DMS 273 (cell line): Measurements from ENCODE around the gene NTMT1.

Experiments used
- DNase-seq: peaks from one replicate; lab custom pipeline; 2025; ENCODE audit not compliant: unreplicated experiment; lab: John Stamatoyannopoulos, UW

NTMT1 gene

DNA sequence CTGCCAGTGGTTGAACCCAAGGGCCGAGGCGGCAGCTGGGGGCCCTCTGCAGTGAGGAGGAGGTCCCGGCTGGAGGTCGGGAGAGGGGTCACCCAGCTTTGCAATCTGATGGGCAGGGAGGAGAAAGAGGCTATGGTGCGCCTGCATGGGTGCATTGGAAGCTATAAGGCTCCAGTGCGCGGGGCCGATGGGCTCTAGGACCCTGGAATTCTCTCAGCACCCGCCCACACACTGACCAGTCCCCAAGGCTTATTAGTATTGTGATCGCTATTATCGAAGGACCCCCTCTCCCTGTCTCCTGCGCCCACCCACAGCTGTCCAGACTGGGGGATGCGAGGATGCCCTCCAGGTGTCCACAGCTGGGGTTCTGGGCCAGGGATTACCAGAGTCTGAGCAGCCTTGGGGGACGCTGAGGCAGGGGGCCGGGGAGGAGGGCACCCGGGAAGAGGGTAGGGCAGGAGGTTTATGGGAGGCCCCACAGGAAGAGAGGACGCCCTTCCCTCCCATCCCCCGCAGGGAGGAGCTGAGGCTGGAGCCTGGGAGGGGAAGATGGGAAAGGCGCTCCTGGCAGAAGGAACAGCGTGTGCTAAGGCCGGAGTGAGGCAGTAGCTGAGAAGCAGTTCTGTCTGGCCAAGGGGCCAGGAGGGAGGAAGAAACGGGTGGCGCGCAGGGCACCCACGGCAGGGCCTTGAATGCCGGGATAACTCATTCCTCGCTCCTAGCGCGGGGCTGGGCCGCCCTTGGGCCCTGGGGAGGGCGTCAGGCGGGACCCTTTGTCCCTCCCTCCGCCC is 29.2 kb upstream of the NTMT1 start:
- DNase-seq, result no peak

DNA sequence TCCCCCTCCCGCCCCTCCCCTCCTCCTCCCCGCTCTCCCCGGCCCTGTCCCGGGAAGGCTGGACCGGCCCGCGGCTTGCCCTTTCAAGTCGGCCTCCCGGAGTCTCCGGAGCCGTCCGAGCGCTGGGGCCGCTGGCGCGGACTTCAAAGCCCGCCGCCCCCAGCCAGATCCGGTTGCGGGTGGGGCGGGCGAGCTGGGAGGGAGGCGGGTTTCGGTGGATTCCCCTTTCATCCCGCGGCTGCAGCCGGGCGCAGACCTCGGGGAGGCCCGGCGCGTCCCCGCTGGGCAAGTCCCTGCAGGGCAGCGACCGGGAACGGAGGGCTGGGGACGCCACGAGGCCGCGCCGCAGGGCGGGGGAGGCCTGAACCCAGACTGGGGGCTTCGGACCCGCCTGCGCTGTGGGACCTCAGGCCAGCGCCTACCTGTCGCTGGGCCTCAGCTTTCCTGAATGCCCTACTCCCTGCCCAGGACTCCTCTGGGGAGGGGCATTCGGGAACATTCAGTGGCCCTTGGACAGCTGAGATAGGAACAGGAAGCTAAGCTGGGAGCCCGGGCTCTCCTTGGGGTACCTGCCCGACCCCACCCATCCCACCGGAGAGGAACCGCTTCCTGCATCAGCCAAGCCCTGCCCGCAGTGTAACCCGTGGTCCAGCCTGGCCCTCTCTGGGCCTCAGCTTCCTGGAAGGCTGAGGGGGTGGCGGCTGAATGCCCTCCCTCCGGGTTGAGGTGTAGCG is 28.4 kb upstream of the NTMT1 start:
- DNase-seq, result no peak

DNA sequence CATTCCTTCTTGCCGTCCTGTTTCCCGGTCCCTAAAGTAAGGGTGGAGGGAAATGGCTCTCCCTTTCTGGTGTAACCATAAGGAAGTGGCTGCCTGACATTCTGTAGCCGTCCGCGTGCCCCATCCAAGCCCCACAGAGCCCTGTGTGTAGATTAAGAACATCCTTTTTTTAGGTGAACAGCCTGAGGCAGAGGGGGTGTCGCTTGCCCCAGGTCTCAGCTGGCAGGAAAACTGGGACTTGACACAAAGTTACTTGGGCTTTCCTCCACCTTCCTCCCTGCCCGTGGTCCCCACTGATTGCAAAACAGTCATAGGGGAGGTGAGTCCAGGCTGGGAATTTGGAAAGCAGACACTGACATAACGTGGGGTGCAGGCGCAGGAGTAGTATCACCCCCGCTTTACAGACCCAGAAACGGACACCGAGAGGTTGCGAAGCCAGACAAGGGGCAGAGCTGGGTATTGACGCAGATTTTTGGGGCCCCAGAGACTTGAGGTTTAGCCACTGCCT is 27.8 kb upstream of the NTMT1 start:
- no peak for DNase-seq

DNA sequence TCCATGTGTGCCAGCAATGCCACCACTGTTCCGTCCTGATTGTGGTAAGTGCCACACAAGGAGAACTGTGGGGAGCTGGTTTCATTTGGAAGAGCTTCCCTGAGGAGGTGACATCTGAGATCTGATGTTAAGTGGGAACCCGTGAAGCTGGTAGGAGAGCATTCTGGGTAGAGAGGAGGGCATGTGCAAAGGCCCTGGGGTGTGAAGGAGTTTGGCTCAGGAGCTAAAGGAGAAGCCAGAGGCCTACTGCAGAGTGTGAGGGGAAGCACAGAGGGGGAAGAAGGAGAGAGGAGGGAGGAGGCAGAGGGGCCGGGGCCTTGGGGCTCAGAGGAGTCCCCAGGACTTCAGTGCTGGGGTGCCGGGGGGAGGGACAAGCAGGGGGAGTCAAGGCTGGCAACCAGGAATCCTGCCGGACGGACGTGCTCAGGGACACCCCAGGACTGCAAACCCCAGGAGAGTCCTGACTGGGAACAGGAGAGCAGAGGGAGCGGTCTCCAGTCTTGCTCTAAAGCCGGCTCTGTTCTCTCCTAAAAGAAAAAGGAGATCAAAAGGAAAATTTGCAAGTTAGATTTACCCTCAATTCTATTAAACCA is 24.8 kb upstream of the NTMT1 start:
- no peak for DNase-seq

DNA sequence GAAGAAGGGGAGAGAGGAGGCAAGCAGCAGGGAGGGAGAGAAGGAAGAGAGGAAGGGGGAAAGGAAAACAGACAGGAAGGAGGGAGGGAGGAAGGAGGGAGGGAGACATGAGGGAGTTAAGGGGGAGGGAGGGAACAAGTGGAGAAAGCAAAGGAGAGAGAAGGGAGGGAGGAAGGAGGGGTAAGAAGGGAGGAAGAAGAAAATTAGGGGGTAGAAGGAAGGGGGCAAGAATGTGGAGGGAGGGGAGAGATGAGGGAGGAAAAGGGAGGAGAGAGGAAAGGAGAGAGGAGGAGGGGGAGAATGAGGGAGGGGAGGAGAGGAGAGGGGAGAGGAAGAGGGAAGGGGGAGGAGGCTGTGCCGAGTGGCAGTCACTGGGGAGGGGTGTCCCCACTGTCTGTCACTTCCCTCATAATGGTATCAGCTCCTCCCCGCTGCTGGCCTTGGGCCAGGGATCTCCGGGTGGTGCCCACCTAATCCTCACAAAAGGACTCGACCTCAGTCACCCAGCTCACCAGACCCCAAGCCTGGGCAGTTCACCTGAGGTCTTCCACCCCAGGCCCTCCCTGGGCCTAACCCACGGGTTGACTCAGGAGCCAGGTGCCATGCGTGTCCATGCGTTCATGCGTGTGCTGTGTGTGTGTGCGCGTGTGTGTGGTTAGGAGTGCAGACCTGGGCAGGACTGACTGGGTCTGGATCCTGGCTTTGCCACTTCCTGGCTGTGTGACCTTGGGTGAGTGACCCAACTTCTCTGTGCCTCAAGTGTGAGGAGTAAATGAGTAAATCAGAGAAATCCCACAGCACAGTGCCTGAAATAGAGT is 23.2 kb upstream of the NTMT1 start:
- DNase-seq, result no peak

DNA sequence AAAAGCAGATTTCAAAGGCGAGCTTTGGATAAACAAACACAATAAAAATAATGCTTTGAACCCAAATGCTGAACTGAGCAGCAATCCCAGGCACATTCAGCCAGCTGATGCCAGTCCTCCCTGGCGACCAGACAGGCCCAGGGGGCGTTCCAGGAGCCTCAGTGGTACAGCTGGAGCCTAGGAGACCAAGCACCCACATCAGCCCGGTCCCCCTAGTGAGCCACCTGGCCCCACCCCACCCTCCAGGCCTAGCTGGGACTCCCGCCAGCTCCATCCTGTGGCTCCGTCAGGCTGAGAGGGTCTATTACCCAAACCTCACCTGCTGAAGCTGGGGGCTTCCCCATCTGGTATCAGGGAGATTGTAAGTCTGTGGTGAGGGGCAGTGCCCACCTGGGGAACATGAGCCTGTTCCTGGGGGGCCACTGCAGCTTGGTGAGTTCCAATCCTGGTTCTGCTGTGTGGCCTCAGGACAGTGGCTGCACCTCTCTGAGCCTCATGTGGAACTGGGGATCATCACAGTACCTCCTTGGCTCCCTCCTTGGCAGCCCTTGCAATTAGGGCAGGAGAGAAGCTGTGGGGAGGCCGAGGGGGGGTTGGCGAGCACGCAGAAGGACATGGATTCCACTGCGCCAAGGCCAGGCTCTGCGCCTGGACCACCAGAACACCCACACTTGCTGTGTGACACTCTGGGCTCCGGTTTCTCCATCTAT is 21.8 kb upstream of the NTMT1 start:
- no peak for DNase-seq

DNA sequence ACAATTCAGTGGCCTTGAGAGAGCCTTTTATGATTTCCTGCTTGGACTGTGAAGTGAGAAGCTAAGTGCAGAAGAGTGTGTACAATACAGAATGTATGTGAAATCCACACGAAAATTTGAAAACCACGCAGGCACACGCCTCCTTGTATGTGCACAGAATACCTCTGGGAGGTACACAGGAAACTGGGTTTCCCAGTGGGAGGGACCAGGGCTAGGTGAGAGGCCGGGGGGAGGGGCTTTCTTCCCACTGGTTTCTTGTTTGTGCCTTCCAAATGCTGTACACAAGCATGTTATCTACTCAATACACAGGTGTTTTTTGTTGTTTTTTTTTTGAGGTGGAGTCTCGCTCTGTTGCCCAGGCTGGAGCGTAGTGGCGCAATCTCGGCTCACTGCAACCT is 21.2 kb upstream of the NTMT1 start:
- peak; percentile 25 for DNase-seq

DNA sequence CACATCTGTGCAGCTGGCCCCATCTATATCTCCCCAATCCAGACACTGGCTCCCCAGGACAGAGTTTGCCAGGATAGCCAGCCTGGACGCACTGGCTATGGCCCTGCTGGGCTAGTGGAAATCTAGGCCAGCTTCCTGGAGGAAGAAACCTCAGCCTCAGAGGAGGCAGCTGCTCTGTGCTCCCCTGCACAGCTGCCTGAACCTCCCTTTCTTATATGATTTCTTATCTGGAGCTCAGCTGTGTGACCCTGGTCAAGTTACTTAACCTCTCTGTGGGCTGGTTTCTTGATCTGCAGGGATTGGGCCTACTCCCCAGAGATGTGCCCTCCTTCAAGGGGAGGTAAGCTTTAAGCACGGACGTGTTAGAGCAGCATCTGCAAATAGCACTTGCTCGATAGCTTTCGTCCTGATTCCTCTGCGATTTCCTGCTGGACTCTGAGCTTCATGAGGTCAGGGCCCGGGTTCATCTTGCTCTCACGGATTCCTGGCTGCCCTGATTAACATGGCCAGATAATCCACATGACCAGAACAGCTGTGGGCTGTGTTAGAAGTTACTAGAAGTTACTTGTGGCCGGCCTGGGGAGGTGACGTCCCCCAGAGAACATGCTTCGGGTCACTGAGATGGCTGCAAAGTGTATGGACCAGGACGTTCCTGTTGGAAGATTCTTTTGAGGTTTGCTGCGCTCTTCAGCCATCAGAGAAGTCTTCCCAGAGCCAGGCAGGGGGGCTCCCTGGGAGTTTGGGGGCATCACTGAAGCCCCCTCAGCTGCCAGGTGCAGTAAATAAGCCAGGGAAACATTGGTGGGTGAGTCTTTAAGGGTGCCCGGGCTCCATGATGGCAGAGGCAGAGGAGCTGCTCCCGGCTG is 19.6 kb upstream of the NTMT1 start:
- DNase-seq, result no peak

DNA sequence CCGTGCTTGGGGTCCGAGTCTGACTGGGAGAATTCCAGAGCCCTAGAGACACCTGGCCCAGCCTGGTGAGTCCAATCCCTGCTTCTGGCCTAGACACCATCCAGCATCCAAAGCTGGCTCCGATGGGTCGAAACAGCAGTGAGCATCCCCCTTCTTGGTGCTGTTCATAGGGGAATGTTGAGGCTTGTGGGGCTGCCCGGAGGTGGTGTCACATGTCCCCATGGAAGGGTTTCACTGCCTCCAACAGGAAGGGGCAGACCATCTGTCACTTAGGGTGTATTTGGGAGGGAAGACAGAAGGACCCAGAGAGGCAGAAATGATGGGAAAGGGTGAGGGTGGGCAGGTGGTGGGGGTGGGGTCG is 19.0 kb upstream of the NTMT1 start:
- DNase-seq, result peak; percentile 93

DNA sequence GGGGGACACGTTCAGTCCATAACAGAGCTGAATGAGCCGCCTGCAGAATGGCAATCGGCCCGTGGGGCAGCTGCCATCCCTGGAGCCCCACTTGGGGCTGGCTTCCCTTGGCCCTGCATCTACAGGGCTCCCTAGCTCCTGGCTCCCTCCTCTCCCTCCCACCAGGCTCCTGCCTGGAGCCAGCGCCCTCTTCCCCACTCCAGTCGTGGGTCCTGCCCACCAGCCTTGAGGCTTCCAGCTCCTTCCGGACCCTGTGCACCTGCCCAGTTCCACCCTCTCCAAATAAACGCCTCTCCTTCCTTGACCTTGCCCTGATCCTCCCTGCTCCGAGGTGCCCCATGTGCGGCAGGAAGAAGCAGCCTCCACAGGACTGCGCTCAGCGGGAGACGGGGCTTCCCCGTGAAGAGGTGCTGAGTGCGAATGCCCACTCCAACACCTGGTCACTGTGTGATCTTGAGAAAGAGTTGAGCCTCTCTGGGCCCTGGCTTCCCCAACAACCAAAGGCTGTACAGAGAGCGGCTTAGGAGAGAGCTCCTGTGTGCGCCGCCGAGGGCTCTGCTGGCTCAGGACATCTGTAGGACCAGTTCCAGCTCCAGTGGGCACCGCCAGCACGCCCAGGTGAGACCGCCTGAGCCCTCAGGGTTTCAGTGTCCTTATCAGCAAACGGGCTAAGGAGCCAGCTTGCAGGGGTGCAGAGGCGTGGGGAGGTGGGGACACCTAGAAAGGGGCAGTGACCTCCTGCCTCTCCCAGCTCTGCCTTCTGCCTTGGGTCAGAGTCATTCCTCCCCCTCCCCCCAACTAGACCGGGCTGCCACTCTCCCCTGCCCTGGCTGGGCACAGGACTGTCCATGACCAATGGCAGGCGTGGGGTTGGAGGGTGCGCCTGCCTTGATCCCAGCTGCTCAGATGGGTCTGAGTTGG is 17.1 kb upstream of the NTMT1 start:
- DNase-seq, result no peak

DNA sequence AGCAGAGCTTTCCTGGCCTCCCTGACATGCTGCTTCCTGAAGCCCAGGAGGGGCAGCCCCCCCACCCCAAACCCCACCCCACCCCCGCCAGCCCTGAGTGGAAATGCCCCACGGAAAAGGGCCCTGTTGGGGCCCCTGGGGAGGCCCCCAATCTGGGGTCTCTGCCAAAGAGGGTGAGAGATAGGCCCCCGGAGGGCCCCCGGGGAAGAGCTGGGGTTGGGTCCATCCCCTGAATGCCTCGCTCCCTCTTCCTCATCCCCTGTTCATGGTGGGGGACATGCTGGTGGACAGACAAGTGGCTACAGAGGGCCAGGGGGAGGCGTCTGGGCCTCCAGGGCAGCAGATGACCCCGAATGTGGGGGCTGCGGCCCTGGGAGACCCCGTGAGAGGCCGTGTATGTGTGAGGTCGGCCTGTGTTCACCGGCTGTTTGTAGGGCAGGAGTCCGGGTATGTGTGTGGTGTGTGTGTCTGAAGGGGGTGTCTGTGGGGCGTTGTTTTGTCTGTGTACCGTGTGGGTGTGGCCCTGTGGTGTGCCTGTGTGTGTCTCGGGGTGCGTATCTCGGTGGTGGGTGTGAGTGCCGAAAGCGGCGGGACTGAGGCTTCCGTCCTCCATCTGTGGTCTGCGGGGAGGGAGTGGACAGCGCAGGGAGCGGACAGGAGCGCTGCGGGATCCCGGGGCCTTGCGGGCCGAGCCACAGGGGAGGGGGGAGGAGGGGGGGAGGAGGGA is 16.3 kb upstream of the NTMT1 start:
- no peak for DNase-seq

DNA sequence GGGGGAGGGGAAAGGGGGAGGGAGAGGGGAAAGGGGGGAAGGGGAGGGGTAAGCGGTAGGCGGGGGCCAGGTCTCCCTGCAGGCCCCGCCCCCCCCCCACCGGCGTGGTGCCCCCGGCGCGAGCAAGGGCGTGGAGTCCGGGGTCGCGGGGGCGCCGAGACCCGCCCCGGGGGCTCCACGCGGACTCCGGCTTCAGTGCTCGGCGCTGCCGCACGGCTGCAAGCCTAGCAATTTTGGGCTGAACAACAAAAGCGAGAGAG is 15.8 kb upstream of the NTMT1 start:
- DNase-seq, result no peak

DNA sequence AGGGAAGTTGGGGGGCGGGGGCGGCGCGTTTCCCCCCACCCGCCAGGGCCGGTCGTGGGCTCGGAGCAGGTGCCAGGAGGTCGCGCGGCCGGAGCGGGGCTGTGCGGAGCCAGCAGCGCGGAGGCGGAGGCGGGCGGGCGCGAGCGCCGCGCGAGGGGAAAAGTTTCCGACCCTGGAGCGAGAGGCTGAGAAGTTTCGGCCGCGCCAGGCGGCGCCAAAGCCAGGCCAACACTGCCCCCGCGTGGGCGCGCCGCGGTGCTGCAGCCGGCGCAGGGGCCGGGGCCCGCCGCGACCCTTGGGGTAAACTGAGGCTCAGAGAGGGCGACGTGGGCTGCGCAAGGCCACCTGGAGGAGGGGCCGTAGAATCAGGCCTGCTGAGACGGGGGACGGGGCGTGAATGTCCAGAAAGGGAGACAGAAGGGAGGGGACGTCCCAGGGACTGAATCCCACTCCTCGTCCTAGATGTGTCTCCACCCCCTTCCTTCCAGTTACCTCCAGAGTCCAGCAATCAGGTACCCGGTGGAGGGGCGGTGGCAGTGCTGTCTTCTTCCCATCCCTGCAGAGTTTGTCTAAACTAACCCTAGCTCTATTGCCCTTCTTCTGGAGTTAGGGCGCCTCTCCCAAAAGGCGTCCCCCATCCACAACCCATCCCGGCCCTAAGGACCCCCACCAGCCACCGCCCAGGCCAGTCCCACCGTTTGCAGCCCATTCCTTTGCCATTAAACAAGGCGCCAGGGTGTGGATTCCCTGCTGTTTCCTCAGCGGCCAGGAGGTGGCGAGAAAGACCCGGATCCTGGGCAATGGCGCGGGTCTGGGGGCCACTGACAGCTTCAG is 15.3 kb upstream of the NTMT1 start:
- DNase-seq, result peak; percentile 85

DNA sequence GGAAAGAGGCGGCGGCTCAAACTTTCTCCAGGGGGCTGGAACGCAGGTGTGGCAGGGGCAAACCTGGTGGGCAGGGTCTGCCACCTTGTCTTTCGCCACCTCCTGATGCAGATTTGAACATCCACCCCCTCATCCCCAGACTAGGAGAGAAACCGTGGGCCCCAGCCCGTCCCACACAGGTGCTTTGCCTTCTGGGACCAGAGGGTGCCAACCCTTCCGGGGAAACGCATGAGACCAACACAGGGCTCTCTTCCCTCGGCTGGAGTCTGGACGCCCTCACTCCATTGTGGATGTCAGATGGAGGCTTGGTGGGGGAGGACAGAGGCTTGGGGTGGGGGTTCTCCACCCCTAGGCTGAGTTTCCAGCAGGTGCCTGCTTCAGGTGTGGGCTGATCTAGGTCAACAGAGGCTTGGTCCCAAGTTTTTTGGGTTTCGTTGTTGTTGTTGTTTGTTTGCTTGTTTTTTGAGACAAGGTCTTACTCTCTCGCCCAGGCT is 14.6 kb upstream of the NTMT1 start:
- peak; percentile 55 for DNase-seq

DNA sequence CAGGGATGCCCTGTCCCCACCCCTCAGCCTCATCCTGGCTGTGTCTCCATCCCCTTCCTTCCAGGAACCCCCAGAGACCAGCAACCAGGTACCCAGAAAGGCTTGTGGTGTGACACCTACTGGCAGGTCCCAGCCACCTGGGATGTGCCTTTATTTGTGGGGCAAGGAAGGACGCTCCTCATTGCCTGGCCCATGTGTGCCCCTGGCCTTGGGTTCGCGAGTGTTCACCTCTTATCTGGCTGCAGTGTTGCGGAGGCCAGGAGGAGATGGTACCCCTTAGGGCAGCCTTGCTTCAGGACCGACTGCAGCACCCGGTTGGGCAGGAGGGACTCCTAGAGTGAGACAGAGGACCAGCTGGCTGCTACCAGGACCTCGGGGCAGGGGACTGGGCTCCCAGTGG is 13.8 kb upstream of the NTMT1 start:
- no peak for DNase-seq

DNA sequence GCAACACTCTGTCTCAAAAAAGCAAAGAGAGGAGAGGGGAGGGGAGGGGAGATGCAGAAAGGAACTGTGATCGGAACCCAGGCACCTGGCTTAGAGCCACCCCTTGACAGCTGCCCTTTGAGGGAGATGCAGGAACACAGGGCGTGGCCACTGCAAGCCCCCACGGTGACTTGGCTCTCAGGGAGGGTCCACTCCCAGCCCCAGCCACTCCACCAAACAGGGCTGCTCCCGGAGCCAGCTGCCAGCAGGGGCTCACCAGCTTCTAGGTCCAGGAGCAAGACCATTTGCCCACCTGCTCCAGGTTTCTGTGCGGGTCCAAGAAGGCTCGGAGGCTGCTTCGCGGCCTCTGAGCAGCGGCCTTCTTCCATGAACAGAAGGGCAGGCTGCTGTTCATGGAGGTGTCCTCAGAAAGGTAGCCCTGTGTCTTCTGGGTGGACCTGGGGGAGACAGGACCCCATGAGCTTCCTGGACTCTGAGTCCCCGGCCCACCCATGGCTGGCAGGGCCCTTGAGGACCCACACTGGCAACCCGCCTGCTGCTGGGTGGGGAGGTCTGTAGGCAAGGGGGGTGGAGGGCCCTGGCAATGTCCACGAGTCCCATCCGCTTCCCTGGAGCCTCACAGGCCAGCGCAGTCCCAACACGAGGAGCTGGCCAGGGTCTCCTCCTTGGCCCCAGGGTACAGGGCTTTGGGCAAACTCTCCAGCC is 13.0 kb upstream of the NTMT1 start:
- DNase-seq, result peak; percentile 69
